Vein endothelial cell (primary cell): ENCODE measurements around the gene SPINK14. TPM values are rescaled to one million over a fixed set of nuclear protein-coding genes. Genes with fewer than 3 reads are reported as not detected.

Source experiments
- small RNA-seq: library from RNA; depleted of rRNA; stranded (forward); fragments of <200 nt; gene quantifications from one replicate; pipeline ENCODE3, GENCODE V24; 2012
- total RNA-seq: library from RNA; depleted of rRNA; stranded (reverse); fragments of >200 nt; gene quantifications from 2 replicates; pipeline ENCODE4 v1.2.3, GENCODE V29; 2012

Gene SPINK14
- not detected in 2 replicates for total RNA-seq

GRCh38 chr5:148168246-148168645 is at the start of gene SPINK14:
TSS of gene SPINK14 (plus strand) at chr5:148168546. CDS start at chr5:148169733, 1,187 bp downstream.

GRCh38 chr5:148202531-148203203 is 34.3 kb downstream of the SPINK14 start, which contains the start of gene SPINK6:
TSS of gene SPINK6 (plus strand) at chr5:148203042. CDS start at chr5:148203097, 55 bp downstream.

Small RNA genes within 50 kb of the gene (small RNA-seq; reads per million reads assigned to genes)
- gene HMGN1P16, result not detected

Other genes starting within 250 kb of the SPINK14 start
- 0.10 TPM in 1 of 2 replicates, not detected in the other for gene SPINK5, start 104.6 kb upstream of the SPINK14 start, total RNA-seq
- gene SPINK6, start 34.5 kb downstream of the SPINK14 start, total RNA-seq, result not detected in 2 replicates
- not detected in 2 replicates for gene MARCOL, start 70.0 kb downstream of the SPINK14 start, total RNA-seq
- not detected in 2 replicates for gene SPINK13, start 100.2 kb downstream of the SPINK14 start, total RNA-seq
- gene SPINK7, start 143.9 kb downstream of the SPINK14 start, total RNA-seq, result not detected in 2 replicates
- not detected in 2 replicates for gene SPINK9, start 167.0 kb downstream of the SPINK14 start, total RNA-seq
- gene FBXO38, start 215.4 kb downstream of the SPINK14 start, total RNA-seq, result 53.9 and 72.4 TPM in 2 replicates